ENCODE measurements around the gene C12orf75.
"Not testable (repeated sequence)": the region's sequence is repeated elsewhere in the genome, so short reads cannot be mapped to it uniquely, and the experiment has no call there.

GRCh38 chr12:105313755-105314154, 16.7 kb upstream of the C12orf75 start:
- not testable (repeated sequence) for TF ChIP-seq ZNF468 (CRISPR knock-in tag; IDR thresholded peaks at IDR 0.05); IRF2 (CRISPR knock-in tag; IDR thresholded peaks at IDR 0.05); MYC (CRISPR knock-in tag; IDR thresholded peaks at IDR 0.05; ENCODE audit: borderline replicate concordance); BCL6 (CRISPR knock-in tag; IDR thresholded peaks at IDR 0.05)

Measured in HepG2 (cell line).